ENCODE measurements around the gene GALT. TPM values are rescaled to one million over a fixed set of nuclear protein-coding genes. Genes with fewer than 3 reads are reported as not detected.

GALT gene
- total and polyA plus RNA-seq, 2 of the 13 experiments (the other 11 are each of a cell fraction or from before 2014, with no cell fraction given): 40.4 to 46.3 TPM

DNA sequence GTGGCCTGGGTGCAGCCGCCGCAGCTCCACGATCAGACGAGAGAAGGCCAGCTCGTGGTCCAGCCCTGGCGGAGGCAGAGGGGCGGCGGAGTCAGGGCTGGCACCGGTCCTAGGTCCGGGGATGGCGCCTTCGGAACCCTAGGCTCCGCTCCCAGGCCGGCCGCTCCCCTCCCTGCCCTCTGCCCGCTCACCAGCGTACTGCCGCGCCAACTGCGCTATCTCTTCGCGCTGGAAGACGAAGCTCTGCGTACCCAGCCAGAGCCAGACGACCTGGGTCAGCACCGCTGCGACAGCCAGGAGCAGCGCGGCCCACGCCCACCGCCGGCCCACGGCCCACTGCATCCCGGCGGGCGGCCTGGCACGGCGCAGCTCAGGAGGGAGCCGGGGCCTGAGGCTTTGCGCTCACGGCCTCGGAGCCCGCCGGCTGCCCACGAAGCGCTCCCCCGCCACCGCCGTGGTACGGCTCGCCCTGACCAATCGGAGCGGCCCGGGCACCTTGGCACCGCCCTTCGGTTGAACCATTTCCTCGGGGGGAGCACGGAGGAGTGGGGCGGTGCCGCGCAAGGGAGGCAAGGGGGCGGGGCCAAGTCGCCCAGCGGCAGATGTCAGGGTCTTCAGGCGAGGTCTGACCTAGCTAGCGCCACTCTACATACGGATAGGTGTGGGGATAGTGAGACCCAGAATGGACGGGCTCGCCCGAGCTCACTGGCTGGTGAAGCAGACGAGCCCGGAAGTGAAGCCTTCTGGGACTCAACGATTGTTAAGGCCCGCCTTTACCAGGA lies 8.9 kb upstream of the GALT start, which contains the start of gene SIGMAR1 (continued):
- TF ChIP-seq ZNF614 (CRISPR knock-in tag; IDR thresholded peaks at IDR 0.05; ENCODE audit: borderline replicate concordance) (no peak), ZNF235 (CRISPR knock-in tag; IDR thresholded peaks at IDR 0.05; ENCODE audit: borderline replicate concordance) (0 out of 2 replicates have a peak, but pooled peaks have one; percentile 31), KDM2A (CRISPR knock-in tag; IDR thresholded peaks at IDR 0.05; ENCODE audit: borderline replicate concordance, low read depth) (peak; percentile 90), ZNF331 (CRISPR knock-in tag; IDR thresholded peaks at IDR 0.05) (peak; percentile 18; the same call in 1 of the 2 replicates), THAP8 (CRISPR knock-in tag; IDR thresholded peaks at IDR 0.05; ENCODE audit: borderline replicate concordance) (peak; percentile 91; the same call in 1 of the 2 replicates), THRA (CRISPR knock-in tag; IDR thresholded peaks at IDR 0.05; ENCODE audit: borderline replicate concordance) (peak; percentile 29; the same call in 1 of the 2 replicates), RFX5 (IDR thresholded peaks at IDR 0.05; ENCODE audit: low read depth, low read length) (peak; percentile 23; the same call in 1 of the 2 replicates), RBAK (CRISPR knock-in tag; IDR thresholded peaks at IDR 0.05) (no peak), ZNF674 (CRISPR knock-in tag; IDR thresholded peaks at IDR 0.05; ENCODE audit: low read depth) (no peak), CBX1 (IDR thresholded peaks at IDR 0.05; ENCODE audit: low read depth) (peak; percentile 63), ZNF773 (CRISPR knock-in tag; IDR thresholded peaks at IDR 0.05; ENCODE audit: borderline replicate concordance) (peak; percentile 62; the same call in 1 of the 2 replicates), ARNTL (CRISPR knock-in tag; IDR thresholded peaks at IDR 0.05) (peak; percentile 51), LCORL (IDR thresholded peaks at IDR 0.05) (no peak), LCORL (CRISPR knock-in tag; IDR thresholded peaks at IDR 0.05) (peak; percentile 48), FIP1L1 (IDR thresholded peaks at IDR 0.05; ENCODE audit: borderline replicate concordance, insufficient read depth, low read depth, low read length) (no peak), ZNF841 (CRISPR knock-in tag; IDR thresholded peaks at IDR 0.05; ENCODE audit: borderline replicate concordance) (no peak; the same call in 1 of the 2 replicates), FOXC1 (CRISPR knock-in tag; IDR thresholded peaks at IDR 0.05; ENCODE audit: borderline replicate concordance) (no peak; the same call in none of the 2 replicates), SSRP1 (CRISPR knock-in tag; IDR thresholded peaks at IDR 0.05) (no peak), ARNT (IDR thresholded peaks at IDR 0.05) (no peak), ZNF780A (CRISPR knock-in tag; IDR thresholded peaks at IDR 0.05) (no peak; the same call in 1 of the 2 replicates), JUNB (CRISPR knock-in tag; IDR thresholded peaks at IDR 0.05; ENCODE audit: borderline replicate concordance) (no peak), ZBTB8A (CRISPR knock-in tag; IDR thresholded peaks at IDR 0.05; ENCODE audit: borderline replicate concordance, low read depth) (no peak)
- TF ChIP-seq, protein P1, sequence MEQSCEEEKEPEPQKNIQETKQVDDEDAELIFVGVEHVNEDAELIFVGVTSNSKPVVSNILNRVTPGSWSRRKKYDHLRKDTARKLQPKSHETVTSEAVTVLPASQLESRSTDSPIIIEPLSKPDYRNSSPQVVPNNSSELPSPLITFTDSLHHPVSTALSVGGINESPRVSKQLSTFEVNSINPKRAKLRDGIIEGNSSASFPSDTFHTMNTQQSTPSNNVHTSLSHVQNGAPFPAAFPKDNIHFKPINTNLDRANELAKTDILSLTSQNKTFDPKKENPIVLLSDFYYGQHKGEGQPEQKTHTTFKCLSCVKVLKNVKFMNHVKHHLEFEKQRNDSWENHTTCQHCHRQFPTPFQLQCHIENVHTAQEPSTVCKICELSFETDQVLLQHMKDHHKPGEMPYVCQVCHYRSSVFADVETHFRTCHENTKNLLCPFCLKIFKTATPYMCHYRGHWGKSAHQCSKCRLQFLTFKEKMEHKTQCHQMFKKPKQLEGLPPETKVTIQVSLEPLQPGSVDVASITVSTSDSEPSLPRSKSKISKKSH (CRISPR knock-in tag; IDR thresholded peaks at IDR 0.05; ENCODE audit: borderline replicate concordance): no peak; the same call in 1 of the 2 replicates

Measured in HepG2 (cell line).